Natural killer cell (primary cell): ENCODE data around the gene HOXB5. TPM values are rescaled to one million over a fixed set of nuclear protein-coding genes. Genes with fewer than 3 reads are reported as not detected.

ENCODE experiments used
- ATAC-seq, 3 donors: fragments of 150-1000 bp in 2 of 3; fragments of 200-7000 bp in 1 of 3; cut with Tn5 transposase; 1 replicate in 1 of 3; 2 replicates in 2 of 3; pipeline ENCODE4 v1.10.0; 2021; ENCODE audit warnings: mild to moderate bottlenecking in 2 of 3, moderate library complexity in 2 of 3
- DNase-seq, 2 donors: peaks; one replicate each; pipeline versions ENCODE4 v3.0.0 to v3.0.0-alpha.2; 2013 to 2021; ENCODE audit warnings: mixed read lengths in 1 of 2
- H3K27ac ChIP-seq: one replicate; pipeline ENCODE4 v1.5.1; 2013; ENCODE audit warnings: mild to moderate bottlenecking, low read length
- H3K27me3 ChIP-seq: one replicate; pipeline ENCODE4 v1.6.1; 2013; ENCODE audit warnings: low read length; ENCODE audit not compliant: control insufficient read depth, insufficient read depth
- H3K36me3 ChIP-seq: one replicate; pipeline ENCODE4 v1.6.1; 2013; ENCODE audit warnings: low read length; ENCODE audit not compliant: control insufficient read depth, insufficient read depth
- H3K4me1 ChIP-seq: one replicate; pipeline ENCODE4 v1.6.1; 2013; ENCODE audit warnings: low read length; ENCODE audit not compliant: control insufficient read depth, insufficient read depth
- H3K4me3 ChIP-seq: one replicate; pipeline ENCODE4 v1.5.1; 2013; ENCODE audit warnings: low read length
- H3K9me3 ChIP-seq: one replicate; pipeline ENCODE4 v1.6.1; 2013; ENCODE audit warnings: low read length; ENCODE audit not compliant: control insufficient read depth, insufficient read depth
- H3K27ac Mint-ChIP-seq, 2 donors: one replicate each; pipeline ENCODE4 v1.8.0; 2022; ENCODE audit warnings: mild to moderate bottlenecking in 2 of 2, mixed read lengths in 2 of 2, moderate library complexity in 1 of 2
- H3K27me3 Mint-ChIP-seq, 2 donors: one replicate each; pipeline ENCODE4 v1.8.0; 2022; ENCODE audit warnings: low read depth in 2 of 2, mixed read lengths in 2 of 2
- H3K36me3 Mint-ChIP-seq: one replicate; pipeline ENCODE4 v1.8.0; 2022; ENCODE audit warnings: mixed read lengths
- H3K4me1 Mint-ChIP-seq, 2 donors: one replicate each; pipeline ENCODE4 v1.8.0; 2022; ENCODE audit warnings: mixed read lengths in 2 of 2
- H3K4me3 Mint-ChIP-seq: one replicate; pipeline ENCODE4 v1.8.0; 2022; ENCODE audit warnings: mild to moderate bottlenecking, moderate library complexity, mixed read lengths
- H3K9me3 Mint-ChIP-seq, 2 donors: one replicate each; pipeline ENCODE4 v1.8.0; 2022; ENCODE audit warnings: mixed read lengths in 2 of 2
- CTCF ChIP-seq: fragments of 200-600 bp; IDR thresholded peaks from one replicate; pipeline ENCODE4 v1.8.0; 2022; ENCODE audit warnings: antibody characterized with exemption
- WGBS: methylation state at CpG from one replicate; pipeline ENCODE4 v1.1.7; 2013; ENCODE audit warnings: missing lambda C conversion rate; ENCODE audit not compliant: insufficient coverage; 5-methylcytosine and 5-hydroxymethylcytosine counted together
- intact Hi-C: fragments of 100-400 bp; cut with micrococcal nuclease; formaldehyde crosslinking; loops from one replicate; pipeline ENCODE4 v1.14.2; 2022
- total RNA-seq, 4 donors: library from RNA; stranded (reverse); fragments of 120-200 nt in 1 of 4; gene quantifications; one replicate each; pipeline versions ENCODE4 v1.2.3 to v1.2.4, GENCODE V29; 2013 to 2022

Gene HOXB5
- total RNA-seq, 3 donors from 2014 or later (not counting 1 experiment from before 2014, with no cell fraction given), result not detected

GRCh38 chr17:48639136-48639535 lies 45.6 kb upstream of the HOXB5 start:
- intact Hi-C loops, result no loop called here
- TF ChIP-seq CTCF, result no peak
- ATAC-seq, result no peak

DNA sequence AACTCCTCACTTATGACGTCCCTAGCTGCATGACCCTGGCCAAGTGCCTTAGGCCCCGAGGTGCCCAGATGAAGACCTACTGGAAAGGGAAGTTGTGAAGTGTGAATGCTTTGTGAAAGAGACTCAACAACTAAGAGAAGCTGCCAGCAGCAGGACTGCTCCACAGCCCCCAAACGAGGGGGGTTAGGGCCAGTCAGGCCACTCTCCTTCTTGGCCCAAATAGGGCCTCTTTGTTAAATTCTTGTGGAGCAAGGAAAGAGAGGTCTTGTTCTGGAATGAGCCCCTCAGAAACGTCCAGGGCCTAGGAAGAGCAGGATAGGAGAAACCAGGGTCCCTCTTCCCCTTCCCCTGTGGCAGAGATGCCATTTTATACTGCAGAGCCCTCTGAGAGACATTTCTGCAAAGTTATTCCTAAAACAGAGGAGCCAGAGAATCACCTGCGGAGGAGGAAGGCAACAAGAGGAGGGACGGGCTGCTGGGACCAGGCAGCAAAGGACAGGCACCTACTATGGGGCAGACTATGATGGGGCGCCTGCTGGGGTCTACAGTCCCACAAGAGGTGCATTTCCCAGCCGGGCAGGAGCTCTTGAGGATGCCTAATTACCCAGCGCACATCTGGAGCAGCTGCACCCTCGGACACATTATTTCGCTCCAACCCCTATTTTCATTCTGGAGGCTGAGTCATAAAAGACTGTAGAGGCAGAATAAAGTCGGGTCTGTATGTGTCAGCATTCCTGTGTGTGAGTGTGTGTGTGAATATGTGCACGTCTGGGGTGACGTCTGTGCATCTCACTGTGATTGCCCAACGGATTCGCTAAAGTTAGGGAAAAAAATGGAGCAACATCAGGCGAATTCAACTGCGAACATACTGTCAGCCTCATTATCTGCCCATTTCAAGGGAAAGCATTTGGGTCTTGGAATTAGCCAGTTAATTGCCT lies 44.0 kb upstream of the HOXB5 start:
- H3K36me3 Mint-ChIP-seq, result peaks cover 6% of the 10 kb centered on the region
- H3K27ac ChIP-seq, result no peak overlapping the region
- no peak overlapping the region for H3K4me3 Mint-ChIP-seq
- H3K9me3 Mint-ChIP-seq, result no peaks in the 10 kb centered on the region
- H3K4me3 ChIP-seq, result no peak overlapping the region
- H3K27me3 Mint-ChIP-seq, result peaks cover 78 to 89% of the 10 kb centered on the region in 2 donors
- H3K27me3 ChIP-seq, result peaks cover 49% of the 10 kb centered on the region
- WGBS, result 85% methylated on average over 16 of the region's 18 CpGs
- H3K27ac Mint-ChIP-seq, result no peak overlapping the region
- TF ChIP-seq CTCF, result no peak
- no peak for DNase-seq
- intact Hi-C loops, result no loop called here
- no peak for ATAC-seq
- H3K4me1 ChIP-seq, result peaks cover 15% of the 10 kb centered on the region
- no peaks in the 10 kb centered on the region for H3K9me3 ChIP-seq
- H3K4me1 Mint-ChIP-seq, result peaks cover 9 to 24% of the 10 kb centered on the region in 2 donors
- H3K36me3 ChIP-seq, result no peaks in the 10 kb centered on the region

More at GRCh38 chr17:48639136-48639535, 45.6 kb upstream of the HOXB5 start:
- no peak for DNase-seq
- Histone ChIP-seq H3K9me3 (no peaks in the 10 kb centered on the region), H3K4me1 (peaks cover 9% of the 10 kb centered on the region), H3K27me3 (peaks cover 44% of the 10 kb centered on the region), H3K4me3 (no peak overlapping the region), H3K27ac (no peak overlapping the region), H3K36me3 (no peaks in the 10 kb centered on the region)
- no peak overlapping the region for H3K27ac Mint-ChIP-seq
- peaks cover 9 to 19% of the 10 kb centered on the region in 2 donors for H3K4me1 Mint-ChIP-seq
- no peaks in the 10 kb centered on the region for H3K9me3 Mint-ChIP-seq
- WGBS, result 87% methylated on average over 5 of the region's 5 CpGs
- H3K27me3 Mint-ChIP-seq, result peaks cover 79 to 96% of the 10 kb centered on the region in 2 donors
- peaks cover 6% of the 10 kb centered on the region for H3K36me3 Mint-ChIP-seq
- no peak overlapping the region for H3K4me3 Mint-ChIP-seq

- intact Hi-C loops, result no loop called here
- H3K9me3 ChIP-seq, result no peaks in the 10 kb centered on the region
- Mint-ChIP-seq H3K27ac (no peak overlapping the region), H3K9me3 (no peaks in the 10 kb centered on the region), H3K4me3 (no peak overlapping the region), H3K4me1 (peaks cover 3 to 15% of the 10 kb centered on the region in 2 donors), H3K36me3 (peaks cover 5% of the 10 kb centered on the region), H3K27me3 (peaks cover 80 to 87% of the 10 kb centered on the region in 2 donors)
- WGBS, result 6% methylated on average over 37 of the region's 39 CpGs
- H3K4me3 ChIP-seq, result no peak overlapping the region
- H3K36me3 ChIP-seq, result no peaks in the 10 kb centered on the region
- ATAC-seq, result peak; percentile 62 to 95 (median 81)
- H3K27me3 ChIP-seq, result peaks cover 44% of the 10 kb centered on the region
- H3K4me1 ChIP-seq, result peaks cover 15% of the 10 kb centered on the region
- TF ChIP-seq CTCF, result peak; percentile 67
- H3K27ac ChIP-seq, result no peak overlapping the region
- peak; percentile 69 to 81 for DNase-seq
Observed at GRCh38 chr17:48636177-48637018, 42.8 kb upstream of the HOXB5 start.
